GM23338 (cell line): ENCODE results near the gene VWA3B. TPM values are rescaled to one million over a fixed set of nuclear protein-coding genes. Genes with fewer than 3 reads are reported as not detected.

Experiments used
- ATAC-seq: fragments of 200-7000 bp; cut with Tn5 transposase; 3 replicates; pipeline ENCODE4 v1.9.1; 2020
- DNase-seq: peaks from one replicate; pipeline ENCODE4 v3.0.0-alpha.2; 2015; ENCODE audit warnings: low spot score
- H2AFZ ChIP-seq: fragments of 200-600 bp; sonication (generic); 2 replicates; pipeline ENCODE4 v1.8.0; 2016; ENCODE audit warnings: antibody characterized with exemption, mild to moderate bottlenecking, moderate library complexity
- H3F3A ChIP-seq: fragments of 200-600 bp; sonication (generic); replicated peaks from 2 replicates; pipeline ENCODE4 v1.8.0; 2017; ENCODE audit warnings: antibody characterized with exemption, mixed run types, low read depth
- H3K27ac ChIP-seq: fragments of 200-600 bp; sonication (generic); 2 replicates; pipeline ENCODE4 v1.6.1; 2016; ENCODE audit warnings: low read depth
- H3K27me3 ChIP-seq: fragments of 200-600 bp; sonication (generic); 2 replicates; pipeline ENCODE4 v1.8.0; 2016; ENCODE audit warnings: mild to moderate bottlenecking, mixed run types, moderate library complexity; ENCODE audit not compliant: insufficient read depth
- H3K36me3 ChIP-seq: fragments of 200-600 bp; sonication (generic); 2 replicates; pipeline ENCODE4 v1.8.0; 2016; ENCODE audit warnings: mild to moderate bottlenecking; ENCODE audit not compliant: insufficient read depth
- H3K4me1 ChIP-seq: fragments of 200-600 bp; sonication (generic); 2 replicates; pipeline ENCODE4 v1.8.0; 2016; ENCODE audit warnings: mild to moderate bottlenecking, moderate library complexity; ENCODE audit not compliant: insufficient read depth
- H3K4me2 ChIP-seq: fragments of 200-600 bp; sonication (generic); 2 replicates; pipeline ENCODE4 v1.7.1; 2017; ENCODE audit warnings: mixed run types
- H3K4me3 ChIP-seq: fragments of 200-600 bp; sonication (generic); 2 replicates; pipeline ENCODE4 v1.6.1; 2016; ENCODE audit warnings: mixed run types
- H3K79me2 ChIP-seq: fragments of 200-600 bp; sonication (generic); replicated peaks from 2 replicates; pipeline ENCODE4 v1.8.0; 2017; ENCODE audit warnings: mild to moderate bottlenecking; ENCODE audit not compliant: insufficient read depth
- H3K9me2 ChIP-seq: fragments of 200-600 bp; sonication (generic); 2 replicates; pipeline ENCODE4 v1.8.0; 2017; ENCODE audit not compliant: insufficient read depth
- H4K20me1 ChIP-seq: fragments of 200-600 bp; sonication (generic); replicated peaks from 2 replicates; pipeline ENCODE4 v1.8.0; 2017; ENCODE audit warnings: mild to moderate bottlenecking; ENCODE audit not compliant: insufficient read depth
- H3K27ac Mint-ChIP-seq: 2 replicates; pipeline ENCODE4 v1.8.0; 2020; ENCODE audit warnings: inconsistent platforms, mild to moderate bottlenecking, moderate library complexity, mixed read lengths
- H3K27me3 Mint-ChIP-seq: 3 replicates; pipeline ENCODE4 v1.8.0; 2022; ENCODE audit warnings: low read depth, mild to moderate bottlenecking, moderate library complexity, mixed read lengths, inconsistent platforms; ENCODE audit not compliant: insufficient read depth, poor library complexity
- H3K36me3 Mint-ChIP-seq: 3 replicates; pipeline ENCODE4 v1.8.0; 2021; ENCODE audit warnings: low read depth, mild to moderate bottlenecking, inconsistent platforms, moderate library complexity, mixed read lengths
- H3K4me1 Mint-ChIP-seq: 3 replicates; pipeline ENCODE4 v1.8.0; 2020; ENCODE audit warnings: mild to moderate bottlenecking, inconsistent platforms, mixed read lengths
- H3K4me3 Mint-ChIP-seq: 3 replicates; pipeline ENCODE4 v1.8.0; 2021; ENCODE audit warnings: moderate library complexity, mild to moderate bottlenecking, inconsistent platforms, mixed read lengths
- H3K9me3 Mint-ChIP-seq: 3 replicates; pipeline ENCODE4 v1.8.0; 2020; ENCODE audit warnings: moderate library complexity, mild to moderate bottlenecking, inconsistent platforms, mixed read lengths
- CREB1 ChIP-seq: fragments of 250-450 bp; sonication (Bioruptor Pico); IDR thresholded peaks from 2 replicates; pipeline ENCODE4 v1.5.0; 2020; ENCODE audit warnings: low read depth, mild to moderate bottlenecking, moderate library complexity
- EZH2phosphoT487 ChIP-seq: fragments of 200-600 bp; sonication (generic); IDR thresholded peaks from one replicate; pipeline ENCODE4 v1.8.1; 2018; ENCODE audit warnings: antibody characterized with exemption; ENCODE audit not compliant: unreplicated experiment
- JUNB ChIP-seq: IDR thresholded peaks from one replicate; pipeline ENCODE4 v1.6.1; 2016; ENCODE audit warnings: antibody characterized with exemption; ENCODE audit not compliant: unreplicated experiment
- NANOG ChIP-seq: IDR thresholded peaks from 2 replicates; pipeline ENCODE4 v1.6.1; 2016; ENCODE audit warnings: antibody characterized with exemption, borderline replicate concordance
- POLR2AphosphoS5 ChIP-seq: IDR thresholded peaks from 2 replicates; pipeline ENCODE4 v1.6.1; 2016; ENCODE audit warnings: antibody characterized with exemption, low read depth
- STAT1 ChIP-seq: IDR thresholded peaks from one replicate; pipeline ENCODE4 v1.6.1; 2016; ENCODE audit warnings: antibody characterized with exemption; ENCODE audit not compliant: unreplicated experiment
- ZNF114 ChIP-seq: fragments of 250-450 bp; sonication (Bioruptor Pico); IDR thresholded peaks from 2 replicates; pipeline ENCODE4 v1.5.0; 2020; ENCODE audit warnings: mild to moderate bottlenecking, moderate library complexity
- ZNF331 ChIP-seq: fragments of 250-450 bp; sonication (Bioruptor Pico); IDR thresholded peaks from 2 replicates; pipeline ENCODE4 v1.5.0; 2020; ENCODE audit warnings: low read depth, mild to moderate bottlenecking, moderate library complexity
- ZNF462 ChIP-seq: fragments of 250-450 bp; sonication (Bioruptor Pico); IDR thresholded peaks from 2 replicates; pipeline ENCODE4 v1.5.0; 2020; ENCODE audit warnings: mild to moderate bottlenecking, moderate library complexity
- polyA plus RNA-seq: library from polyadenylated mRNA; unstranded; fragments of >200 nt; fragmentation: Nextera tagmentation; extraction: Ambion mirVana; gene quantifications from 2 replicates; pipeline ENCODE4 v1.2.1, GENCODE V29; 2016
- total RNA-seq: library from RNA; depleted of rRNA; stranded (reverse); fragments of >200 nt; shearing (Covaris generic); gene quantifications from 2 replicates; pipeline ENCODE4 v1.2.3, GENCODE V29; 2014
- TF ChIP-seq, protein P1 (sequence below), 2 experiments: fragments of 200-600 bp in 1 of 2; sonication (generic) in 1 of 2; conservative IDR thresholded peaks; 2 replicates each; pipeline versions ENCODE4 v1.5.1 to v1.6.1; 2016 to 2017; ENCODE audit warnings: antibody characterized with exemption in 2 of 2, low read depth in 2 of 2, mild to moderate bottlenecking in 2 of 2, moderate library complexity in 1 of 2
- TF ChIP-seq, protein P2 (sequence below): IDR thresholded peaks from 2 replicates; pipeline ENCODE4 v1.6.1; 2016; ENCODE audit warnings: antibody characterized with exemption
- TF ChIP-seq, protein P3 (sequence below): IDR thresholded peaks from one replicate; pipeline ENCODE4 v1.6.1; 2018; ENCODE audit warnings: antibody characterized with exemption; ENCODE audit not compliant: unreplicated experiment

VWA3B gene
- total and polyA plus RNA-seq, 2 experiments from 2014 or later, result not detected

DNA sequence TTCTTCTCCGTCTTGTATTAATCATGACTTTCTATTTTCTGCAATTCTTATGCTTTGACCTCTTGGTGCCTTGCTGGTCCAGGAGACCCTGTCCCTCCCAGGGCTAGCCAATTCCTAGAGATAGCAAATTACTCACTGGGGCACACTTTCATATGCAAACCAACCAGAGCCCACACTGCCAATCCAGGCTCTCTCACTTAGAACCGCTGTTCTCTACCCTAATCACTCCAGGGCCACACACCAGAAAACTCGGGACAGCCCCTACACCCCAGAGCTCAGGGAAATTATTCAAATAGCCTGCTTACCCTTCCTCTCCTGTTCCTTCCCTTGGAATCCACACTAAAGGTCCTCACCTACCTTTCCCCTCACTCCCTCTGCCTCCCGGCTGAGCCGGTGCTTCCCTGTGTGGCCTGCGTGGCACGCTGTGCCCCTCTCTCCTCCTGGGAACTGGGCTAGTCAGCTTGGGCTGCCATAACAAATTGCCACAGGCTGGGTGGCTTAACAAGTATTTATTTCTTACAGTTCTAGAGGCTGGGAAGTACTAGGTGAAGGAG lies 41.7 kb downstream of the VWA3B start:
- no peaks in the 10 kb centered on the region; the same call in 2 of the 3 replicates for H3K9me3 Mint-ChIP-seq
- Histone ChIP-seq H4K20me1 (no peaks in the 10 kb centered on the region), H3K4me3 (no peak overlapping the region), H3K4me2 (no peak overlapping the region), H3K27me3 (no peaks in the 10 kb centered on the region), H3F3A (no peaks in the 10 kb centered on the region), H3K4me1 (peaks cover 3% of the 10 kb centered on the region; the same call in 1 of the 2 replicates), H3K27ac (no peak overlapping the region), H2AFZ (no peak overlapping the region), H3K79me2 (no peaks in the 10 kb centered on the region), H3K9me2 (no peaks in the 10 kb centered on the region), H3K36me3 (no peaks in the 10 kb centered on the region)
- no peak for DNase-seq
- H3K36me3 Mint-ChIP-seq, result no peaks in the 10 kb centered on the region
- H3K27ac Mint-ChIP-seq, result no peak overlapping the region
- peaks cover 12% of the 10 kb centered on the region for H3K27me3 Mint-ChIP-seq
- TF ChIP-seq, protein P1, sequence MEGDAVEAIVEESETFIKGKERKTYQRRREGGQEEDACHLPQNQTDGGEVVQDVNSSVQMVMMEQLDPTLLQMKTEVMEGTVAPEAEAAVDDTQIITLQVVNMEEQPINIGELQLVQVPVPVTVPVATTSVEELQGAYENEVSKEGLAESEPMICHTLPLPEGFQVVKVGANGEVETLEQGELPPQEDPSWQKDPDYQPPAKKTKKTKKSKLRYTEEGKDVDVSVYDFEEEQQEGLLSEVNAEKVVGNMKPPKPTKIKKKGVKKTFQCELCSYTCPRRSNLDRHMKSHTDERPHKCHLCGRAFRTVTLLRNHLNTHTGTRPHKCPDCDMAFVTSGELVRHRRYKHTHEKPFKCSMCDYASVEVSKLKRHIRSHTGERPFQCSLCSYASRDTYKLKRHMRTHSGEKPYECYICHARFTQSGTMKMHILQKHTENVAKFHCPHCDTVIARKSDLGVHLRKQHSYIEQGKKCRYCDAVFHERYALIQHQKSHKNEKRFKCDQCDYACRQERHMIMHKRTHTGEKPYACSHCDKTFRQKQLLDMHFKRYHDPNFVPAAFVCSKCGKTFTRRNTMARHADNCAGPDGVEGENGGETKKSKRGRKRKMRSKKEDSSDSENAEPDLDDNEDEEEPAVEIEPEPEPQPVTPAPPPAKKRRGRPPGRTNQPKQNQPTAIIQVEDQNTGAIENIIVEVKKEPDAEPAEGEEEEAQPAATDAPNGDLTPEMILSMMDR (conservative IDR thresholded peaks at IDR 0.05; ENCODE audit: low read depth in 2 of 2), result no peak
- TF ChIP-seq ZNF114 (no peak), CREB1 (CRISPR knock-in tag) (no peak), JUNB (no peak), NANOG (no peak), ZNF331 (CRISPR knock-in tag) (no peak), POLR2AphosphoS5 (no peak), EZH2phosphoT487 (no peak), ZNF462 (CRISPR knock-in tag) (no peak), STAT1 (no peak)
- TF ChIP-seq, protein P2, sequence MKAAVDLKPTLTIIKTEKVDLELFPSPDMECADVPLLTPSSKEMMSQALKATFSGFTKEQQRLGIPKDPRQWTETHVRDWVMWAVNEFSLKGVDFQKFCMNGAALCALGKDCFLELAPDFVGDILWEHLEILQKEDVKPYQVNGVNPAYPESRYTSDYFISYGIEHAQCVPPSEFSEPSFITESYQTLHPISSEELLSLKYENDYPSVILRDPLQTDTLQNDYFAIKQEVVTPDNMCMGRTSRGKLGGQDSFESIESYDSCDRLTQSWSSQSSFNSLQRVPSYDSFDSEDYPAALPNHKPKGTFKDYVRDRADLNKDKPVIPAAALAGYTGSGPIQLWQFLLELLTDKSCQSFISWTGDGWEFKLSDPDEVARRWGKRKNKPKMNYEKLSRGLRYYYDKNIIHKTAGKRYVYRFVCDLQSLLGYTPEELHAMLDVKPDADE, result no peak
- TF ChIP-seq, protein P3, sequence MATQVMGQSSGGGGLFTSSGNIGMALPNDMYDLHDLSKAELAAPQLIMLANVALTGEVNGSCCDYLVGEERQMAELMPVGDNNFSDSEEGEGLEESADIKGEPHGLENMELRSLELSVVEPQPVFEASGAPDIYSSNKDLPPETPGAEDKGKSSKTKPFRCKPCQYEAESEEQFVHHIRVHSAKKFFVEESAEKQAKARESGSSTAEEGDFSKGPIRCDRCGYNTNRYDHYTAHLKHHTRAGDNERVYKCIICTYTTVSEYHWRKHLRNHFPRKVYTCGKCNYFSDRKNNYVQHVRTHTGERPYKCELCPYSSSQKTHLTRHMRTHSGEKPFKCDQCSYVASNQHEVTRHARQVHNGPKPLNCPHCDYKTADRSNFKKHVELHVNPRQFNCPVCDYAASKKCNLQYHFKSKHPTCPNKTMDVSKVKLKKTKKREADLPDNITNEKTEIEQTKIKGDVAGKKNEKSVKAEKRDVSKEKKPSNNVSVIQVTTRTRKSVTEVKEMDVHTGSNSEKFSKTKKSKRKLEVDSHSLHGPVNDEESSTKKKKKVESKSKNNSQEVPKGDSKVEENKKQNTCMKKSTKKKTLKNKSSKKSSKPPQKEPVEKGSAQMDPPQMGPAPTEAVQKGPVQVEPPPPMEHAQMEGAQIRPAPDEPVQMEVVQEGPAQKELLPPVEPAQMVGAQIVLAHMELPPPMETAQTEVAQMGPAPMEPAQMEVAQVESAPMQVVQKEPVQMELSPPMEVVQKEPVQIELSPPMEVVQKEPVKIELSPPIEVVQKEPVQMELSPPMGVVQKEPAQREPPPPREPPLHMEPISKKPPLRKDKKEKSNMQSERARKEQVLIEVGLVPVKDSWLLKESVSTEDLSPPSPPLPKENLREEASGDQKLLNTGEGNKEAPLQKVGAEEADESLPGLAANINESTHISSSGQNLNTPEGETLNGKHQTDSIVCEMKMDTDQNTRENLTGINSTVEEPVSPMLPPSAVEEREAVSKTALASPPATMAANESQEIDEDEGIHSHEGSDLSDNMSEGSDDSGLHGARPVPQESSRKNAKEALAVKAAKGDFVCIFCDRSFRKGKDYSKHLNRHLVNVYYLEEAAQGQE, result no peak
- ATAC-seq, result peak; percentile 73
- H3K4me1 Mint-ChIP-seq, result peaks cover 11% of the 10 kb centered on the region
- H3K4me3 Mint-ChIP-seq, result no peak overlapping the region
